Neural progenitor cell (in vitro differentiated cells): ENCODE results near the gene ORMDL1. TPM values are rescaled to one million over a fixed set of nuclear protein-coding genes. Genes with fewer than 3 reads are reported as not detected.
A peak's percentile ranks its signal among the peaks of the same experiment; 100 is the strongest.

Experiments
- DNase-seq: peaks from one replicate; pipeline ENCODE4 v3.0.0-alpha.2; 2016; ENCODE audit warnings: low spot score
- H2AFZ ChIP-seq: fragments of 200-600 bp; sonication (generic); replicated peaks from 2 replicates; pipeline ENCODE4 v1.6.1; 2016; ENCODE audit warnings: antibody characterized with exemption
- H3F3A ChIP-seq: fragments of 200-600 bp; sonication (generic); 2 replicates; pipeline ENCODE4 v1.6.1; 2016; ENCODE audit warnings: antibody characterized with exemption, low read depth
- H3K27ac ChIP-seq: fragments of 200-600 bp; sonication (generic); 2 replicates; pipeline ENCODE4 v1.5.1; 2016; ENCODE audit warnings: mild to moderate bottlenecking
- H3K27me3 ChIP-seq: fragments of 200-600 bp; sonication (generic); 2 replicates; pipeline ENCODE4 v1.6.1; 2016; ENCODE audit warnings: mild to moderate bottlenecking, moderate library complexity
- H3K36me3 ChIP-seq: fragments of 200-600 bp; sonication (generic); 2 replicates; pipeline ENCODE4 v1.5.1; 2016
- H3K4me1 ChIP-seq: fragments of 200-600 bp; sonication (generic); 2 replicates; pipeline ENCODE4 v1.6.1; 2016; ENCODE audit warnings: mixed run types
- H3K4me2 ChIP-seq: fragments of 200-600 bp; sonication (generic); 2 replicates; pipeline ENCODE4 v1.6.1; 2016
- H3K4me3 ChIP-seq: fragments of 200-600 bp; sonication (generic); 2 replicates; pipeline ENCODE4 v1.5.1; 2016
- H3K79me2 ChIP-seq: fragments of 200-600 bp; sonication (generic); 2 replicates; pipeline ENCODE4 v1.6.1; 2016; ENCODE audit warnings: low read depth
- H3K9ac ChIP-seq: fragments of 200-600 bp; sonication (generic); 2 replicates; pipeline ENCODE4 v1.6.1; 2016
- H3K9me3 ChIP-seq: fragments of 200-600 bp; sonication (generic); 2 replicates; pipeline ENCODE4 v1.5.1; 2016; ENCODE audit warnings: low read depth
- H4K20me1 ChIP-seq: fragments of 200-600 bp; sonication (generic); 2 replicates; pipeline ENCODE4 v1.6.1; 2016; ENCODE audit warnings: low read depth
- H3K27ac Mint-ChIP-seq: 3 replicates; pipeline ENCODE4 v1.8.0; 2021; ENCODE audit warnings: mixed read lengths
- H3K27me3 Mint-ChIP-seq: 2 replicates; pipeline ENCODE4 v1.8.0; 2022; ENCODE audit warnings: low read depth, mild to moderate bottlenecking, inconsistent platforms, moderate library complexity, mixed read lengths; ENCODE audit not compliant: insufficient read depth
- H3K36me3 Mint-ChIP-seq: 3 replicates; pipeline ENCODE4 v1.8.0; 2021; ENCODE audit warnings: mixed read lengths
- H3K4me1 Mint-ChIP-seq: 3 replicates; pipeline ENCODE4 v1.8.0; 2021; ENCODE audit warnings: mixed read lengths
- H3K4me3 Mint-ChIP-seq: 3 replicates; pipeline ENCODE4 v1.8.0; 2021; ENCODE audit warnings: mild to moderate bottlenecking, moderate library complexity, mixed read lengths
- H3K9me3 Mint-ChIP-seq: 3 replicates; pipeline ENCODE4 v1.8.0; 2020; ENCODE audit warnings: mixed read lengths
- EZH2 ChIP-seq: fragments of 200-600 bp; sonication (generic); IDR thresholded peaks from 2 replicates; pipeline ENCODE4 v1.6.1; 2017; ENCODE audit warnings: antibody characterized with exemption, mild to moderate bottlenecking, moderate library complexity
- EZH2phosphoT487 ChIP-seq: fragments of 200-600 bp; sonication (generic); IDR thresholded peaks from 2 replicates; pipeline ENCODE4 v1.6.1; 2017; ENCODE audit warnings: antibody characterized with exemption
- total RNA-seq: library from RNA; depleted of rRNA; stranded (reverse); fragments of >200 nt; gene quantifications from 2 replicates; pipeline ENCODE4 v1.2.3, GENCODE V29; 2015; ENCODE audit warnings: low replicate concordance
- TF ChIP-seq, protein P1 (sequence below): fragments of 200-600 bp; sonication (generic); IDR thresholded peaks from 2 replicates; pipeline ENCODE4 v1.5.1; 2017; ENCODE audit warnings: antibody characterized with exemption, mild to moderate bottlenecking

Gene ORMDL1
- total RNA-seq, 1 donor from 2014 or later: 171 TPM

GRCh38 chr2:189798312-189799029 is 14.3 kb upstream of the ORMDL1 start:
- H3K79me2 ChIP-seq: peaks cover 42% of the 10 kb centered on the region
- Mint-ChIP-seq H3K36me3 (peaks cover 15% of the 10 kb centered on the region), H3K4me1 (no peaks in the 10 kb centered on the region), H3K4me3 (no peak overlapping the region), H3K27me3 (no peaks in the 10 kb centered on the region), H3K9me3 (no peaks in the 10 kb centered on the region), H3K27ac (no peak overlapping the region)
- H3F3A ChIP-seq: no peaks in the 10 kb centered on the region
- H3K27me3 ChIP-seq: no peaks in the 10 kb centered on the region
- no peak overlapping the region for H3K27ac ChIP-seq
- peaks cover 26% of the 10 kb centered on the region for H3K36me3 ChIP-seq
- H3K4me2 ChIP-seq: no peak overlapping the region
- DNase-seq: no peak
- H3K4me1 ChIP-seq: no peaks in the 10 kb centered on the region
- no peak overlapping the region for H3K9ac ChIP-seq
- TF ChIP-seq, protein P1, sequence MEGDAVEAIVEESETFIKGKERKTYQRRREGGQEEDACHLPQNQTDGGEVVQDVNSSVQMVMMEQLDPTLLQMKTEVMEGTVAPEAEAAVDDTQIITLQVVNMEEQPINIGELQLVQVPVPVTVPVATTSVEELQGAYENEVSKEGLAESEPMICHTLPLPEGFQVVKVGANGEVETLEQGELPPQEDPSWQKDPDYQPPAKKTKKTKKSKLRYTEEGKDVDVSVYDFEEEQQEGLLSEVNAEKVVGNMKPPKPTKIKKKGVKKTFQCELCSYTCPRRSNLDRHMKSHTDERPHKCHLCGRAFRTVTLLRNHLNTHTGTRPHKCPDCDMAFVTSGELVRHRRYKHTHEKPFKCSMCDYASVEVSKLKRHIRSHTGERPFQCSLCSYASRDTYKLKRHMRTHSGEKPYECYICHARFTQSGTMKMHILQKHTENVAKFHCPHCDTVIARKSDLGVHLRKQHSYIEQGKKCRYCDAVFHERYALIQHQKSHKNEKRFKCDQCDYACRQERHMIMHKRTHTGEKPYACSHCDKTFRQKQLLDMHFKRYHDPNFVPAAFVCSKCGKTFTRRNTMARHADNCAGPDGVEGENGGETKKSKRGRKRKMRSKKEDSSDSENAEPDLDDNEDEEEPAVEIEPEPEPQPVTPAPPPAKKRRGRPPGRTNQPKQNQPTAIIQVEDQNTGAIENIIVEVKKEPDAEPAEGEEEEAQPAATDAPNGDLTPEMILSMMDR: peak; percentile 41
- no peak for TF ChIP-seq EZH2phosphoT487
- no peak overlapping the region for H2AFZ ChIP-seq
- no peak overlapping the region for H3K4me3 ChIP-seq
- H3K9me3 ChIP-seq: no peaks in the 10 kb centered on the region
- H4K20me1 ChIP-seq: peaks cover 10% of the 10 kb centered on the region

- no peak overlapping the region for H3K4me2 ChIP-seq
- Mint-ChIP-seq H3K36me3 (peaks cover 18% of the 10 kb centered on the region), H3K9me3 (no peaks in the 10 kb centered on the region), H3K4me1 (no peaks in the 10 kb centered on the region), H3K27ac (no peak overlapping the region), H3K4me3 (no peak overlapping the region), H3K27me3 (no peaks in the 10 kb centered on the region)
- peaks cover 31% of the 10 kb centered on the region for H3K36me3 ChIP-seq
- no peak overlapping the region for H3K4me3 ChIP-seq
- no peak overlapping the region for H3K27ac ChIP-seq
- no peak overlapping the region for H2AFZ ChIP-seq
- no peaks in the 10 kb centered on the region for H3K4me1 ChIP-seq
- H3K27me3 ChIP-seq: no peaks in the 10 kb centered on the region
- no peaks in the 10 kb centered on the region for H3F3A ChIP-seq
- H3K9me3 ChIP-seq: no peaks in the 10 kb centered on the region
- peaks cover 44% of the 10 kb centered on the region for H3K79me2 ChIP-seq
- H4K20me1 ChIP-seq: peaks cover 10% of the 10 kb centered on the region
- TF ChIP-seq, protein P1: no peak
- TF ChIP-seq EZH2: no peak
- no peak for TF ChIP-seq EZH2phosphoT487
- no peak overlapping the region for H3K9ac ChIP-seq
- DNase-seq: no peak
Observed at GRCh38 chr2:189797902-189798301, 13.8 kb upstream of the ORMDL1 start.

GRCh38 chr2:189794310-189794709 is 10.2 kb upstream of the ORMDL1 start:
- no peak for DNase-seq
- Mint-ChIP-seq H3K4me3 (no peak overlapping the region), H3K36me3 (peaks cover 15% of the 10 kb centered on the region), H3K4me1 (no peaks in the 10 kb centered on the region), H3K27ac (no peak overlapping the region), H3K9me3 (no peaks in the 10 kb centered on the region), H3K27me3 (no peaks in the 10 kb centered on the region)
- no peaks in the 10 kb centered on the region for H3K9me3 ChIP-seq
- H3F3A ChIP-seq: no peaks in the 10 kb centered on the region
- no peak overlapping the region for H3K4me2 ChIP-seq
- TF ChIP-seq EZH2: no peak
- TF ChIP-seq, protein P1: no peak
- no peak for TF ChIP-seq EZH2phosphoT487
- H2AFZ ChIP-seq: no peak overlapping the region
- no peak overlapping the region for H3K9ac ChIP-seq
- H3K4me1 ChIP-seq: no peaks in the 10 kb centered on the region
- H3K79me2 ChIP-seq: peaks cover 56% of the 10 kb centered on the region
- peaks cover 36% of the 10 kb centered on the region for H3K36me3 ChIP-seq
- H3K4me3 ChIP-seq: no peak overlapping the region
- H3K27me3 ChIP-seq: no peaks in the 10 kb centered on the region
- no peak overlapping the region for H3K27ac ChIP-seq
- H4K20me1 ChIP-seq: peaks cover 22% of the 10 kb centered on the region
